ENCODE results near the gene MTCL3.

The MTCL3 gene

GRCh38 chr6:127481111-127481510 lies 38.0 kb downstream of the MTCL3 start:
- Mint-ChIP-seq H3K9me3 (peaks cover 16% of the 10 kb centered on the region), H3K4me1 (ENCODE audit: low read depth) (peaks cover 31% of the 10 kb centered on the region), H3K36me3 (ENCODE audit: low read depth) (peaks cover 83% of the 10 kb centered on the region), H3K4me3 (ENCODE audit: low read depth) (no peak overlapping the region), H3K27ac (no peak overlapping the region), H3K27me3 (ENCODE audit: low read depth) (peaks cover 1% of the 10 kb centered on the region)
- no peak for DNase-seq (ENCODE audit: low spot score)
- intact Hi-C loops (cut with micrococcal nuclease): no loop called here

GRCh38 chr6:127477658-127478057 lies 41.5 kb downstream of the MTCL3 start:
- H3K36me3 Mint-ChIP-seq (ENCODE audit: low read depth): peaks cover 78% of the 10 kb centered on the region
- peaks cover 5% of the 10 kb centered on the region for H3K4me1 Mint-ChIP-seq (ENCODE audit: low read depth)
- H3K27me3 Mint-ChIP-seq (ENCODE audit: low read depth): peaks cover 1% of the 10 kb centered on the region
- no peak for DNase-seq (ENCODE audit: low spot score)
- intact Hi-C loops (cut with micrococcal nuclease): no loop called here
- no peaks in the 10 kb centered on the region for H3K9me3 Mint-ChIP-seq
- H3K4me3 Mint-ChIP-seq (ENCODE audit: low read depth): no peak overlapping the region
- H3K27ac Mint-ChIP-seq: no peak overlapping the region

GRCh38 chr6:127475823-127476176 lies 43.3 kb downstream of the MTCL3 start:
- H3K4me1 Mint-ChIP-seq (ENCODE audit: low read depth): peaks cover 4% of the 10 kb centered on the region
- peaks cover 1% of the 10 kb centered on the region for H3K27me3 Mint-ChIP-seq (ENCODE audit: low read depth)
- intact Hi-C loops (cut with micrococcal nuclease): no loop called here
- H3K4me3 Mint-ChIP-seq (ENCODE audit: low read depth): no peak overlapping the region
- no peak overlapping the region for H3K27ac Mint-ChIP-seq
- H3K36me3 Mint-ChIP-seq (ENCODE audit: low read depth): peaks cover 73% of the 10 kb centered on the region
- DNase-seq (ENCODE audit: low spot score): no peak
- no peaks in the 10 kb centered on the region for H3K9me3 Mint-ChIP-seq

GRCh38 chr6:127475135-127475822 lies 43.9 kb downstream of the MTCL3 start:
- Mint-ChIP-seq H3K4me1 (ENCODE audit: low read depth) (peaks cover 4% of the 10 kb centered on the region), H3K4me3 (ENCODE audit: low read depth) (no peak overlapping the region), H3K36me3 (ENCODE audit: low read depth) (peaks cover 72% of the 10 kb centered on the region), H3K27ac (no peak overlapping the region), H3K9me3 (no peaks in the 10 kb centered on the region), H3K27me3 (ENCODE audit: low read depth) (peaks cover 1% of the 10 kb centered on the region)
- intact Hi-C loops (cut with micrococcal nuclease): no loop called here
- no peak for DNase-seq (ENCODE audit: low spot score)

GRCh38 chr6:127471379-127472255 lies 47.5 kb downstream of the MTCL3 start:
- no peak for DNase-seq (ENCODE audit: low spot score)
- Mint-ChIP-seq H3K27ac (no peak overlapping the region), H3K4me1 (ENCODE audit: low read depth) (peaks cover 6% of the 10 kb centered on the region), H3K4me3 (ENCODE audit: low read depth) (no peak overlapping the region), H3K9me3 (no peaks in the 10 kb centered on the region), H3K36me3 (ENCODE audit: low read depth) (peaks cover 52% of the 10 kb centered on the region), H3K27me3 (ENCODE audit: low read depth) (no peaks in the 10 kb centered on the region)
- intact Hi-C loops (cut with micrococcal nuclease): no loop called here

GRCh38 chr6:127468936-127469335 lies 50.2 kb downstream of the MTCL3 start:
- intact Hi-C loops (cut with micrococcal nuclease): no loop called here
- Mint-ChIP-seq H3K36me3 (ENCODE audit: low read depth) (peaks cover 32% of the 10 kb centered on the region), H3K27ac (no peak overlapping the region), H3K27me3 (ENCODE audit: low read depth) (no peaks in the 10 kb centered on the region), H3K9me3 (no peaks in the 10 kb centered on the region), H3K4me3 (ENCODE audit: low read depth) (no peak overlapping the region), H3K4me1 (ENCODE audit: low read depth) (peaks cover 12% of the 10 kb centered on the region)
- DNase-seq (ENCODE audit: low spot score): no peak

GRCh38 chr6:127466416-127466815 lies 52.7 kb downstream of the MTCL3 start:
- no peaks in the 10 kb centered on the region for H3K27me3 Mint-ChIP-seq (ENCODE audit: low read depth)
- DNase-seq (ENCODE audit: low spot score): no peak
- H3K27ac Mint-ChIP-seq: no peak overlapping the region
- intact Hi-C loops (cut with micrococcal nuclease): no loop called here
- H3K4me1 Mint-ChIP-seq (ENCODE audit: low read depth): peaks cover 12% of the 10 kb centered on the region
- no peaks in the 10 kb centered on the region for H3K9me3 Mint-ChIP-seq
- peaks cover 15% of the 10 kb centered on the region for H3K36me3 Mint-ChIP-seq (ENCODE audit: low read depth)
- H3K4me3 Mint-ChIP-seq (ENCODE audit: low read depth): no peak overlapping the region

- Mint-ChIP-seq H3K4me1 (ENCODE audit: low read depth) (peaks cover 25% of the 10 kb centered on the region), H3K27ac (no peak overlapping the region), H3K36me3 (ENCODE audit: low read depth) (peaks cover 7% of the 10 kb centered on the region), H3K27me3 (ENCODE audit: low read depth) (no peaks in the 10 kb centered on the region), H3K4me3 (ENCODE audit: low read depth) (no peak overlapping the region), H3K9me3 (no peaks in the 10 kb centered on the region)
- intact Hi-C loops (cut with micrococcal nuclease): loop anchor here (1.0 to 2.0 kb wide), 3 partner anchors 52 to 178 kb away; no protein-coding TSS in a partner anchor
- peak; percentile 31 for DNase-seq (ENCODE audit: low spot score)
These were observed 54.2 kb downstream of the MTCL3 start for GRCh38 chr6:127464881-127465459.

GRCh38 chr6:127464161-127464880 lies 54.8 kb downstream of the MTCL3 start:
- H3K4me1 Mint-ChIP-seq (ENCODE audit: low read depth): peaks cover 30% of the 10 kb centered on the region
- H3K36me3 Mint-ChIP-seq (ENCODE audit: low read depth): peaks cover 3% of the 10 kb centered on the region
- intact Hi-C loops (cut with micrococcal nuclease): loop anchor here (2.0 kb wide), 2 partner anchors 52 to 178 kb away; no protein-coding TSS in a partner anchor
- no peak overlapping the region for H3K27ac Mint-ChIP-seq
- H3K4me3 Mint-ChIP-seq (ENCODE audit: low read depth): no peak overlapping the region
- no peaks in the 10 kb centered on the region for H3K9me3 Mint-ChIP-seq
- no peak for DNase-seq (ENCODE audit: low spot score)
- H3K27me3 Mint-ChIP-seq (ENCODE audit: low read depth): no peaks in the 10 kb centered on the region

- no peak overlapping the region for H3K27ac Mint-ChIP-seq
- intact Hi-C loops (cut with micrococcal nuclease): loop anchor here (2.0 kb wide), 1 partner anchor 160 kb away; no protein-coding TSS in a partner anchor
- H3K4me1 Mint-ChIP-seq (ENCODE audit: low read depth): peaks cover 37% of the 10 kb centered on the region
- H3K36me3 Mint-ChIP-seq (ENCODE audit: low read depth): peaks cover 9% of the 10 kb centered on the region
- no peaks in the 10 kb centered on the region for H3K9me3 Mint-ChIP-seq
- H3K4me3 Mint-ChIP-seq (ENCODE audit: low read depth): no peak overlapping the region
- no peaks in the 10 kb centered on the region for H3K27me3 Mint-ChIP-seq (ENCODE audit: low read depth)
- no peak for DNase-seq (ENCODE audit: low spot score)
These were observed 56.1 kb downstream of the MTCL3 start for GRCh38 chr6:127463056-127463455.

- no peak overlapping the region for H3K27ac Mint-ChIP-seq
- intact Hi-C loops (cut with micrococcal nuclease): loop anchor here (2.0 kb wide), 1 partner anchor 160 kb away; no protein-coding TSS in a partner anchor
- DNase-seq (ENCODE audit: low spot score): no peak
- H3K9me3 Mint-ChIP-seq: no peaks in the 10 kb centered on the region
- peaks cover 41% of the 10 kb centered on the region for H3K4me1 Mint-ChIP-seq (ENCODE audit: low read depth)
- no peaks in the 10 kb centered on the region for H3K27me3 Mint-ChIP-seq (ENCODE audit: low read depth)
- H3K4me3 Mint-ChIP-seq (ENCODE audit: low read depth): no peak overlapping the region
- peaks cover 10% of the 10 kb centered on the region for H3K36me3 Mint-ChIP-seq (ENCODE audit: low read depth)
These were observed 56.8 kb downstream of the MTCL3 start for GRCh38 chr6:127462376-127462775.

- no peak for DNase-seq (ENCODE audit: low spot score)
- H3K27me3 Mint-ChIP-seq (ENCODE audit: low read depth): peaks cover 1% of the 10 kb centered on the region
- H3K4me3 Mint-ChIP-seq (ENCODE audit: low read depth): peak overlapping the region; percentile 21
- H3K4me1 Mint-ChIP-seq (ENCODE audit: low read depth): peaks cover 58% of the 10 kb centered on the region
- peak overlapping the region; percentile 63 for H3K27ac Mint-ChIP-seq
- H3K36me3 Mint-ChIP-seq (ENCODE audit: low read depth): peaks cover 11% of the 10 kb centered on the region
- no peaks in the 10 kb centered on the region for H3K9me3 Mint-ChIP-seq
- intact Hi-C loops (cut with micrococcal nuclease): loop anchor here (1.0 kb wide), 2 partner anchors 24 to 40 kb away; no protein-coding TSS in a partner anchor
These were observed 58.7 kb downstream of the MTCL3 start for GRCh38 chr6:127460465-127460864.

Data from activated T-helper 2 cell treated with anti-CD3 and anti-CD28 coated beads, Interferon-gamma antibody, Interleukin-2, Interleukin-4, amounts not matched to agents 10 μg/mL and 5 μg/mL and 100 μg/mL, durations not matched to agents 14 hours and 24 hours and 36 hours (primary cell).